Measurements from ENCODE around the gene KCNT1. TPM values are rescaled to one million over a fixed set of nuclear protein-coding genes. Genes with fewer than 3 reads are reported as not detected.

Gene KCNT1
- total RNA-seq, 1 donor from 2014 or later = not detected

- Mint-ChIP-seq H3K4me1 (no peaks in the 10 kb centered on the region), H3K27ac (no peak overlapping the region), H3K9me3 (no peaks in the 10 kb centered on the region), H3K36me3 (ENCODE audit: low read depth) (no peaks in the 10 kb centered on the region), H3K27me3 (no peaks in the 10 kb centered on the region), H3K4me3 (no peak overlapping the region)
- no peak for DNase-seq
- intact Hi-C loops (cut with micrococcal nuclease) = no loop called here
Measured at GRCh38 chr9:135681161-135681560, 20.8 kb upstream of the KCNT1 start.

- Mint-ChIP-seq H3K4me1 (no peaks in the 10 kb centered on the region), H3K9me3 (no peaks in the 10 kb centered on the region), H3K4me3 (no peak overlapping the region), H3K27me3 (no peaks in the 10 kb centered on the region), H3K36me3 (ENCODE audit: low read depth) (no peaks in the 10 kb centered on the region), H3K27ac (no peak overlapping the region)
- no peak for DNase-seq
- intact Hi-C loops (cut with micrococcal nuclease) = no loop called here
Measured at GRCh38 chr9:135683401-135684034, 18.5 kb upstream of the KCNT1 start.

GRCh38 chr9:135684691-135685090 is 17.3 kb upstream of the KCNT1 start:
- no peaks in the 10 kb centered on the region for H3K27me3 Mint-ChIP-seq
- H3K27ac Mint-ChIP-seq = no peak overlapping the region
- no peaks in the 10 kb centered on the region for H3K36me3 Mint-ChIP-seq (ENCODE audit: low read depth)
- intact Hi-C loops (cut with micrococcal nuclease) = no loop called here
- H3K4me1 Mint-ChIP-seq = no peaks in the 10 kb centered on the region
- no peak for DNase-seq
- H3K9me3 Mint-ChIP-seq = no peaks in the 10 kb centered on the region
- H3K4me3 Mint-ChIP-seq = no peak overlapping the region

GRCh38 chr9:135687216-135687615 is 14.8 kb upstream of the KCNT1 start:
- intact Hi-C loops (cut with micrococcal nuclease) = no loop called here
- DNase-seq = no peak
- no peaks in the 10 kb centered on the region for H3K4me1 Mint-ChIP-seq
- no peak overlapping the region for H3K4me3 Mint-ChIP-seq
- no peaks in the 10 kb centered on the region for H3K9me3 Mint-ChIP-seq
- no peaks in the 10 kb centered on the region for H3K36me3 Mint-ChIP-seq (ENCODE audit: low read depth)
- H3K27ac Mint-ChIP-seq = no peak overlapping the region
- H3K27me3 Mint-ChIP-seq = no peaks in the 10 kb centered on the region

- Mint-ChIP-seq H3K9me3 (no peaks in the 10 kb centered on the region), H3K36me3 (ENCODE audit: low read depth) (no peaks in the 10 kb centered on the region), H3K27ac (no peak overlapping the region), H3K27me3 (no peaks in the 10 kb centered on the region), H3K4me1 (no peaks in the 10 kb centered on the region), H3K4me3 (no peak overlapping the region)
- no peak for DNase-seq
- intact Hi-C loops (cut with micrococcal nuclease) = no loop called here
Measured at GRCh38 chr9:135689011-135689410, 13.0 kb upstream of the KCNT1 start.

- H3K4me1 Mint-ChIP-seq = no peaks in the 10 kb centered on the region
- H3K27ac Mint-ChIP-seq = no peak overlapping the region
- no peaks in the 10 kb centered on the region for H3K27me3 Mint-ChIP-seq
- H3K4me3 Mint-ChIP-seq = no peak overlapping the region
- H3K9me3 Mint-ChIP-seq = no peaks in the 10 kb centered on the region
- intact Hi-C loops (cut with micrococcal nuclease) = no loop called here
- H3K36me3 Mint-ChIP-seq (ENCODE audit: low read depth) = no peaks in the 10 kb centered on the region
- DNase-seq = no peak
Measured at GRCh38 chr9:135690836-135691570, 11.0 kb upstream of the KCNT1 start.

- DNase-seq = no peak
- H3K27ac Mint-ChIP-seq = no peak overlapping the region
- no peaks in the 10 kb centered on the region for H3K4me1 Mint-ChIP-seq
- no peaks in the 10 kb centered on the region for H3K27me3 Mint-ChIP-seq
- no peaks in the 10 kb centered on the region for H3K36me3 Mint-ChIP-seq (ENCODE audit: low read depth)
- H3K9me3 Mint-ChIP-seq = no peaks in the 10 kb centered on the region
- H3K4me3 Mint-ChIP-seq = no peak overlapping the region
- intact Hi-C loops (cut with micrococcal nuclease) = no loop called here
Measured at GRCh38 chr9:135692410-135692809, 9.6 kb upstream of the KCNT1 start.

GRCh38 chr9:135693265-135693664 is 8.7 kb upstream of the KCNT1 start:
- no peak overlapping the region for H3K27ac Mint-ChIP-seq
- intact Hi-C loops (cut with micrococcal nuclease) = no loop called here
- H3K27me3 Mint-ChIP-seq = no peaks in the 10 kb centered on the region
- no peaks in the 10 kb centered on the region for H3K9me3 Mint-ChIP-seq
- no peak for DNase-seq
- no peak overlapping the region for H3K4me3 Mint-ChIP-seq
- H3K4me1 Mint-ChIP-seq = no peaks in the 10 kb centered on the region
- no peaks in the 10 kb centered on the region for H3K36me3 Mint-ChIP-seq (ENCODE audit: low read depth)

- Mint-ChIP-seq H3K27me3 (no peaks in the 10 kb centered on the region), H3K9me3 (no peaks in the 10 kb centered on the region), H3K4me1 (no peaks in the 10 kb centered on the region), H3K27ac (no peak overlapping the region), H3K4me3 (no peak overlapping the region), H3K36me3 (ENCODE audit: low read depth) (no peaks in the 10 kb centered on the region)
- DNase-seq = no peak
- intact Hi-C loops (cut with micrococcal nuclease) = no loop called here
Measured at GRCh38 chr9:135693771-135694170, 8.2 kb upstream of the KCNT1 start.

- Mint-ChIP-seq H3K27ac (no peak overlapping the region), H3K9me3 (no peaks in the 10 kb centered on the region), H3K27me3 (no peaks in the 10 kb centered on the region), H3K4me1 (no peaks in the 10 kb centered on the region), H3K4me3 (no peak overlapping the region), H3K36me3 (ENCODE audit: low read depth) (no peaks in the 10 kb centered on the region)
- DNase-seq = no peak
- intact Hi-C loops (cut with micrococcal nuclease) = no loop called here
Measured at GRCh38 chr9:135694414-135694813, 7.6 kb upstream of the KCNT1 start.

GRCh38 chr9:135695036-135695435 is 6.9 kb upstream of the KCNT1 start:
- Mint-ChIP-seq H3K9me3 (no peaks in the 10 kb centered on the region), H3K27me3 (no peaks in the 10 kb centered on the region), H3K27ac (no peak overlapping the region), H3K4me3 (no peak overlapping the region), H3K36me3 (ENCODE audit: low read depth) (no peaks in the 10 kb centered on the region), H3K4me1 (no peaks in the 10 kb centered on the region)
- intact Hi-C loops (cut with micrococcal nuclease) = no loop called here
- DNase-seq = no peak

GRCh38 chr9:135695642-135696041 is 6.3 kb upstream of the KCNT1 start:
- H3K4me1 Mint-ChIP-seq = no peaks in the 10 kb centered on the region
- DNase-seq = no peak
- intact Hi-C loops (cut with micrococcal nuclease) = no loop called here
- no peaks in the 10 kb centered on the region for H3K9me3 Mint-ChIP-seq
- no peaks in the 10 kb centered on the region for H3K36me3 Mint-ChIP-seq (ENCODE audit: low read depth)
- no peak overlapping the region for H3K27ac Mint-ChIP-seq
- no peak overlapping the region for H3K4me3 Mint-ChIP-seq
- H3K27me3 Mint-ChIP-seq = no peaks in the 10 kb centered on the region

GRCh38 chr9:135696446-135696845 is 5.5 kb upstream of the KCNT1 start:
- H3K27ac Mint-ChIP-seq = no peak overlapping the region
- no peaks in the 10 kb centered on the region for H3K9me3 Mint-ChIP-seq
- DNase-seq = no peak
- intact Hi-C loops (cut with micrococcal nuclease) = no loop called here
- no peaks in the 10 kb centered on the region for H3K4me1 Mint-ChIP-seq
- H3K4me3 Mint-ChIP-seq = no peak overlapping the region
- H3K36me3 Mint-ChIP-seq (ENCODE audit: low read depth) = no peaks in the 10 kb centered on the region
- H3K27me3 Mint-ChIP-seq = no peaks in the 10 kb centered on the region

GRCh38 chr9:135697226-135697625 is 4.8 kb upstream of the KCNT1 start:
- Mint-ChIP-seq H3K27me3 (no peaks in the 10 kb centered on the region), H3K27ac (no peak overlapping the region), H3K9me3 (no peaks in the 10 kb centered on the region), H3K4me3 (no peak overlapping the region), H3K36me3 (ENCODE audit: low read depth) (no peaks in the 10 kb centered on the region), H3K4me1 (no peaks in the 10 kb centered on the region)
- no peak for DNase-seq
- intact Hi-C loops (cut with micrococcal nuclease) = no loop called here

GRCh38 chr9:135698236-135698635 is 3.7 kb upstream of the KCNT1 start:
- no peaks in the 10 kb centered on the region for H3K4me1 Mint-ChIP-seq

More at GRCh38 chr9:135698236-135698635, 3.7 kb upstream of the KCNT1 start:
- no peak overlapping the region for H3K4me3 Mint-ChIP-seq
- intact Hi-C loops (cut with micrococcal nuclease) = no loop called here
- H3K27ac Mint-ChIP-seq = no peak overlapping the region
- H3K27me3 Mint-ChIP-seq = no peaks in the 10 kb centered on the region
- no peaks in the 10 kb centered on the region for H3K36me3 Mint-ChIP-seq (ENCODE audit: low read depth)
- no peak for DNase-seq
- H3K9me3 Mint-ChIP-seq = no peaks in the 10 kb centered on the region
